IMR-90 (cell line): Measurements from ENCODE around the gene PRR18. TPM values are rescaled to one million over a fixed set of nuclear protein-coding genes. Genes with fewer than 3 reads are reported as not detected.

Experiments used
- ATAC-seq: fragments of 200-7000 bp; cut with Tn5 transposase; 2 replicates; pipeline ENCODE4 v1.9.1; 2020; ENCODE audit warnings: low read depth, mild to moderate bottlenecking, moderate library complexity
- BruUV-seq: library from RNA; stranded (reverse); fragments of 400-500 nt; replicated peaks from 2 replicates; lab custom pipeline; 2021; lab: Mats Ljungman, UMichigan
- CTCF ChIA-PET: fragments of 300-600 bp; formaldehyde crosslinking; extraction: SDS; loops from one replicate; lab custom pipeline; 2021; ENCODE audit warnings: antibody characterized with exemption; lab: Yijun Ruan, JAX
- POLR2A ChIA-PET: fragments of 300-600 bp; sonication (Branson Sonifier 250); formaldehyde crosslinking; loops from one replicate; lab custom pipeline; 2022; ENCODE audit warnings: antibody characterized with exemption; ENCODE audit not compliant: unreplicated experiment; lab: Charles Lee
- DNase-seq: peaks from one replicate; pipeline ENCODE4 v3.0.0; 2013
- H2AFZ ChIP-seq: replicated peaks from 2 replicates; pipeline ENCODE3; 2013; ENCODE audit warnings: low read length, mild to moderate bottlenecking; ENCODE audit not compliant: poor library complexity
- H2AK5ac ChIP-seq: 2 replicates; pipeline ENCODE4 v1.6.1; 2013; ENCODE audit warnings: low read depth, low read length, inconsistent platforms
- H2AK9ac ChIP-seq: replicated peaks from 2 replicates; pipeline ENCODE3; 2013; ENCODE audit warnings: mild to moderate bottlenecking, low read depth, low read length, moderate library complexity; ENCODE audit not compliant: poor library complexity
- H2BK120ac ChIP-seq: 2 replicates; pipeline ENCODE4 v1.6.1; 2013; ENCODE audit warnings: low read depth, low read length, inconsistent platforms
- H2BK15ac ChIP-seq: 3 replicates; pipeline ENCODE4 v1.6.1; 2013; ENCODE audit warnings: low read depth, low read length, inconsistent platforms
- H2BK20ac ChIP-seq: 2 replicates; pipeline ENCODE4 v1.6.1; 2013; ENCODE audit warnings: low read depth, mild to moderate bottlenecking, inconsistent platforms, low read length, moderate library complexity
- H2BK5ac ChIP-seq: 2 replicates; pipeline ENCODE4 v1.6.1; 2013; ENCODE audit warnings: mild to moderate bottlenecking, low read depth, low read length, inconsistent platforms; ENCODE audit not compliant: poor library complexity, severe bottlenecking
- H3K14ac ChIP-seq: replicated peaks from 2 replicates; pipeline ENCODE4 v1.6.1; 2013; ENCODE audit warnings: low read depth, low read length, inconsistent platforms
- H3K18ac ChIP-seq: 2 replicates; pipeline ENCODE4 v1.6.1; 2013; ENCODE audit warnings: low read depth, low read length, control low read depth
- H3K23ac ChIP-seq: 2 replicates; pipeline ENCODE4 v1.6.1; 2013; ENCODE audit warnings: low read depth, low read length, inconsistent platforms
- H3K27ac ChIP-seq: 2 replicates; pipeline ENCODE4 v1.5.1; 2013; ENCODE audit warnings: mild to moderate bottlenecking, control low read depth, low read length; ENCODE audit not compliant: insufficient read depth
- H3K27me3 ChIP-seq: 2 replicates; pipeline ENCODE4 v1.6.1; 2013; ENCODE audit warnings: low read length; ENCODE audit not compliant: control insufficient read depth, insufficient read depth
- H3K36me3 ChIP-seq: 2 replicates; pipeline ENCODE4 v1.6.1; 2013; ENCODE audit warnings: low read length, mixed read lengths; ENCODE audit not compliant: control insufficient read depth, insufficient read depth
- H3K4ac ChIP-seq: 2 replicates; pipeline ENCODE4 v1.6.1; 2013; ENCODE audit warnings: low read depth, low read length, inconsistent platforms
- H3K4me1 ChIP-seq: 2 replicates; pipeline ENCODE4 v1.6.1; 2013; ENCODE audit warnings: low read length, mixed read lengths; ENCODE audit not compliant: control insufficient read depth, insufficient read depth
- H3K4me2 ChIP-seq: 2 replicates; pipeline ENCODE4 v1.6.1; 2013; ENCODE audit warnings: low read depth, mild to moderate bottlenecking, control low read depth, low read length, moderate library complexity
- H3K4me3 ChIP-seq: 2 replicates; pipeline ENCODE4 v1.5.1; 2013; ENCODE audit warnings: low read depth, mild to moderate bottlenecking, control low read depth, low read length, moderate library complexity; ENCODE audit not compliant: insufficient read depth
- H3K56ac ChIP-seq: 2 replicates; pipeline ENCODE4 v1.6.1; 2013; ENCODE audit warnings: low read length, inconsistent platforms; ENCODE audit not compliant: insufficient read depth; ENCODE audit errors: extremely low read depth
- H3K79me1 ChIP-seq, 2 experiments: 2 replicates each; pipeline ENCODE4 v1.6.1; 2013; ENCODE audit warnings: low read length in 2 of 2, inconsistent platforms in 1 of 2, low read depth in 1 of 2
- H3K9ac ChIP-seq: 2 replicates; pipeline ENCODE4 v1.6.1; 2013; ENCODE audit warnings: low read depth, low read length, control low read depth
- H3K9me1 ChIP-seq: 2 replicates; pipeline ENCODE4 v1.6.1; 2013; ENCODE audit warnings: low read length, inconsistent platforms; ENCODE audit not compliant: insufficient read depth
- H3K9me3 ChIP-seq: 2 replicates; pipeline ENCODE4 v1.6.1; 2013; ENCODE audit warnings: low read length; ENCODE audit not compliant: control insufficient read depth, insufficient read depth
- H4K20me1 ChIP-seq: 2 replicates; pipeline ENCODE4 v1.6.1; 2013; ENCODE audit warnings: low read length, inconsistent platforms; ENCODE audit not compliant: insufficient read depth
- H4K5ac ChIP-seq: 2 replicates; pipeline ENCODE4 v1.6.1; 2013; ENCODE audit warnings: mild to moderate bottlenecking, low read depth, low read length, control low read depth
- H4K8ac ChIP-seq, 2 experiments: 2 replicates each; pipeline ENCODE4 v1.6.1; 2013; ENCODE audit warnings: low read depth in 2 of 2, low read length in 2 of 2, control low read depth in 1 of 2, inconsistent platforms in 1 of 2
- H4K91ac ChIP-seq: 2 replicates; pipeline ENCODE4 v1.6.1; 2013; ENCODE audit warnings: low read depth, low read length, inconsistent platforms; ENCODE audit not compliant: insufficient read depth
- WGBS, 2 experiments: methylation state at CpG; one replicate each; pipeline versions ENCODE4 v1.1.5 to v1.1.7; 2013; ENCODE audit warnings: missing lambda C conversion rate in 2 of 2; ENCODE audit not compliant: insufficient read length in 1 of 2; ENCODE audit errors: extremely low coverage in 2 of 2; 5-methylcytosine and 5-hydroxymethylcytosine counted together
- dilution Hi-C: fragments of 300-500 bp; cut with HindIII; formaldehyde crosslinking; loops from one replicate; pipeline ENCODE4 v1.14.3; 2018; ENCODE audit warnings: low sequenced_read_pairs; ENCODE audit not compliant: unreplicated experiment
- in situ Hi-C: fragments of 300-500 bp; cut with MboI; formaldehyde crosslinking; loops from 3 replicates; pipeline ENCODE4 v1.14.3; 2019; ENCODE audit warnings: low sequenced_read_pairs, inconsistent platforms, mixed read lengths
- intact Hi-C: fragments of 100-400 bp; cut with micrococcal nuclease; formaldehyde crosslinking; loops from 2 replicates; pipeline ENCODE4 v1.10.0; 2022
- polyA plus RNA-seq, 3 experiments: library from polyadenylated mRNA; depleted of rRNA; stranded (reverse); fragments of >200 nt; gene quantifications; 2 replicates each; pipeline ENCODE4 v1.2.3, GENCODE V29; 2012; ENCODE audit warnings: low replicate concordance in 1 of 3
- total RNA-seq: library from RNA; depleted of rRNA; stranded (reverse); fragments of >200 nt; gene quantifications from 2 replicates; pipeline ENCODE4 v1.2.3, GENCODE V29; 2012
- TF ChIP-seq, protein P1 (sequence below): fragments of 150-350 bp; IDR thresholded peaks from 2 replicates; pipeline ENCODE4 v1.6.1; 2017; ENCODE audit warnings: mild to moderate bottlenecking, antibody characterized with exemption, low read length, low read depth

Gene PRR18
- total and polyA plus RNA-seq, 2 of the 4 experiments (the other 2 are of a cell fraction), result not detected

- H3K56ac ChIP-seq, result no peak overlapping the region
- no peak for DNase-seq
- H3K36me3 ChIP-seq, result no peaks in the 10 kb centered on the region
- no peak overlapping the region for H2AK9ac ChIP-seq
- 89% methylated on average over 3 of the region's 11 CpGs; no CpG with 5 or more reads in 1 of the 2 experiments for WGBS, 2 experiments
- H3K4me1 ChIP-seq, result no peaks in the 10 kb centered on the region
- no peak overlapping the region for H3K4me3 ChIP-seq
- H4K8ac ChIP-seq, result no peak overlapping the region
- no peak overlapping the region for H3K9ac ChIP-seq
- intact Hi-C loops (no loop called here), in situ Hi-C loops (no loop called here), dilution Hi-C loops (no loop called here)
- H3K27me3 ChIP-seq, result peaks cover 18% of the 10 kb centered on the region
- H2BK5ac ChIP-seq, result no peak overlapping the region
- no peak overlapping the region for H2AFZ ChIP-seq
- no peak overlapping the region for H3K14ac ChIP-seq
- H3K23ac ChIP-seq, result no peak overlapping the region
- no peaks in the 10 kb centered on the region for H4K20me1 ChIP-seq
- no peaks in the 10 kb centered on the region for H3K9me3 ChIP-seq
- no peak overlapping the region for H2BK120ac ChIP-seq
- H2AK5ac ChIP-seq, result no peak overlapping the region
- H3K4ac ChIP-seq, result no peak overlapping the region
- ATAC-seq, result peak; percentile 63
- H3K18ac ChIP-seq, result no peak overlapping the region
- no peak overlapping the region for H4K5ac ChIP-seq
- H3K4me2 ChIP-seq, result no peak overlapping the region
- H3K27ac ChIP-seq, result no peak overlapping the region
- TF ChIP-seq, protein P1, sequence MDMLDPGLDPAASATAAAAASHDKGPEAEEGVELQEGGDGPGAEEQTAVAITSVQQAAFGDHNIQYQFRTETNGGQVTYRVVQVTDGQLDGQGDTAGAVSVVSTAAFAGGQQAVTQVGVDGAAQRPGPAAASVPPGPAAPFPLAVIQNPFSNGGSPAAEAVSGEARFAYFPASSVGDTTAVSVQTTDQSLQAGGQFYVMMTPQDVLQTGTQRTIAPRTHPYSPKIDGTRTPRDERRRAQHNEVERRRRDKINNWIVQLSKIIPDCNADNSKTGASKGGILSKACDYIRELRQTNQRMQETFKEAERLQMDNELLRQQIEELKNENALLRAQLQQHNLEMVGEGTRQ, result no peak
- no peak overlapping the region for H2BK15ac ChIP-seq
- H3K79me1 ChIP-seq, result no peaks in the 10 kb centered on the region
- no peak overlapping the region for H4K91ac ChIP-seq
- no TSS peak for BruUV-seq
- no peak overlapping the region for H2BK20ac ChIP-seq
- ChIA-PET CTCF (interaction anchor here (3.9 kb wide), 1 partner anchor 118 kb away, joined by 15 read pairs; no protein-coding TSS in a partner anchor), POLR2A (interaction anchor here (0.5 kb wide), 1 partner anchor 63 kb away, joined by 3 read pairs; no protein-coding TSS in a partner anchor)
- no peaks in the 10 kb centered on the region for H3K9me1 ChIP-seq
These were observed 25.7 kb downstream of the PRR18 start for GRCh38 chr6:166282394-166283032.
